Colonic mucosa (tissue), 4 donors: ENCODE data around the gene CCNB1IP1. TPM values are rescaled to one million over a fixed set of nuclear protein-coding genes. Genes with fewer than 3 reads are reported as not detected.

Experiments used
- DNase-seq: peaks from one replicate; pipeline ENCODE4 v3.0.0-alpha.2; 2020
- H3K27ac ChIP-seq: fragments of 200-600 bp; one replicate; pipeline ENCODE4 v1.8.0; 2021
- H3K27me3 ChIP-seq: fragments of 200-600 bp; one replicate; pipeline ENCODE4 v1.8.0; 2021
- H3K36me3 ChIP-seq: fragments of 200-600 bp; one replicate; pipeline ENCODE4 v1.8.0; 2021
- H3K4me1 ChIP-seq: fragments of 200-600 bp; one replicate; pipeline ENCODE4 v1.8.0; 2021; ENCODE audit warnings: mild to moderate bottlenecking
- H3K4me3 ChIP-seq: fragments of 200-600 bp; one replicate; pipeline ENCODE4 v1.8.0; 2021
- H3K9ac ChIP-seq, 2 donors: one replicate each; pipeline ENCODE4 v1.7.0; 2013; ENCODE audit warnings: control low read depth in 2 of 2, low read depth in 2 of 2, low read length in 2 of 2
- H3K9me3 ChIP-seq: fragments of 200-600 bp; one replicate; pipeline ENCODE4 v1.8.0; 2021
- intact Hi-C: fragments of 100-400 bp; cut with DNase I; formaldehyde crosslinking; loops from one replicate; pipeline ENCODE4 v1.14.1; 2022
- total RNA-seq, 2 donors: library from RNA; stranded (reverse); fragmentation: NEBNext Ultra II Directional in 1 of 2; extraction: Animal tissue kit (Norgen Biotek cat#: 25700) in 1 of 2; gene quantifications; one replicate each; pipeline ENCODE4 v1.2.1, GENCODE V29; 2021
- TF ChIP-seq, protein P1 (sequence below): fragments of 200-600 bp; IDR thresholded peaks from one replicate; pipeline ENCODE4 v1.8.0; 2022; ENCODE audit warnings: antibody characterized with exemption, mild to moderate bottlenecking
- donor health status: healthy.
- donor health status: DM: no; HTN: no; CAD: no.
- donor health status: DM: no; HTN: no; CAD: no.

CCNB1IP1 gene
- total RNA-seq, 2 donors from 2014 or later = 20.5 to 30.7 TPM

DNA sequence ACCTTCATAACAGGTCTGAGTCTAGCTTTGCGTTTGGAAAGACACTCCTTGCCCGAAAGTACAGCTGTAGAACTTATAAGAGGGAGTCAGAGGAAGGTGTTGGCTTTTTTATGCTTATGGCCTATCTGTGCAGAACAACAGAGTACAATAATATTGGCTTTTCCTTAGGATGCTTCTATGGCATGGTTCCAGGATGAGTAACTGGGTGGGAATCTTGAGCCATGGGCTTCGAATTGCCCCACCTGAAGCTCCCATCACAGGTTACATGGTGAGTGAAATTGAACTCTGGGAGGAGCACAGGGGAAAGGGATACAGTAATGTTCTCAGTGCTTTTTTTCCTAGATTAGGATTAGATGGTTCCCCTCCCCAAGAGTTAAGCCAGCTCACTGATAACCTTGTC lies 23.3 kb upstream of the CCNB1IP1 start:
- TF ChIP-seq, protein P1, sequence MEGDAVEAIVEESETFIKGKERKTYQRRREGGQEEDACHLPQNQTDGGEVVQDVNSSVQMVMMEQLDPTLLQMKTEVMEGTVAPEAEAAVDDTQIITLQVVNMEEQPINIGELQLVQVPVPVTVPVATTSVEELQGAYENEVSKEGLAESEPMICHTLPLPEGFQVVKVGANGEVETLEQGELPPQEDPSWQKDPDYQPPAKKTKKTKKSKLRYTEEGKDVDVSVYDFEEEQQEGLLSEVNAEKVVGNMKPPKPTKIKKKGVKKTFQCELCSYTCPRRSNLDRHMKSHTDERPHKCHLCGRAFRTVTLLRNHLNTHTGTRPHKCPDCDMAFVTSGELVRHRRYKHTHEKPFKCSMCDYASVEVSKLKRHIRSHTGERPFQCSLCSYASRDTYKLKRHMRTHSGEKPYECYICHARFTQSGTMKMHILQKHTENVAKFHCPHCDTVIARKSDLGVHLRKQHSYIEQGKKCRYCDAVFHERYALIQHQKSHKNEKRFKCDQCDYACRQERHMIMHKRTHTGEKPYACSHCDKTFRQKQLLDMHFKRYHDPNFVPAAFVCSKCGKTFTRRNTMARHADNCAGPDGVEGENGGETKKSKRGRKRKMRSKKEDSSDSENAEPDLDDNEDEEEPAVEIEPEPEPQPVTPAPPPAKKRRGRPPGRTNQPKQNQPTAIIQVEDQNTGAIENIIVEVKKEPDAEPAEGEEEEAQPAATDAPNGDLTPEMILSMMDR = no peak
- no peak overlapping the region for H3K27ac ChIP-seq
- H3K27me3 ChIP-seq = no peaks in the 10 kb centered on the region
- H3K9me3 ChIP-seq = no peaks in the 10 kb centered on the region
- no peak overlapping the region for H3K9ac ChIP-seq
- no peak for DNase-seq
- no peak overlapping the region for H3K4me3 ChIP-seq
- intact Hi-C loops = no loop called here
- H3K36me3 ChIP-seq = no peaks in the 10 kb centered on the region
- H3K4me1 ChIP-seq = no peaks in the 10 kb centered on the region

DNA sequence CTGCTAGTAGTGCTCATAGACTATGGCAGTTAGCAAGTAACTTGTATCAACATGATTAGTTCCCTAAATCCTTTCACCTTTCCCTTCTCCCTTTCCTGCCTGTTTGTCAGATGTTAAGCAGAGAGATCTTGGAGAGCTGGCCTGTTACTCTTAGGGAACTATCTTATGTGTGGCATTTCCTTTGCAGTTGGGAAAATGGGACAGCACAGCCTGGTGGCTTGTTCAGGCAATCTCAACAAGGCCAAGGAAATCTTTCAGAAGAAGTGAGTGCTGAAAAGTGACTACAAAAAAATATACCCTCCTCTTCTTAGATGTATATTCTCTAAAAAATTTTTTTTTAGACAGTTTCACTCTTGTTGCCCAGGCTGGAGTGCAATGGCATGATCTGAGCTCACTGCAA lies 17.8 kb upstream of the CCNB1IP1 start:
- TF ChIP-seq, protein P1 = no peak
- Histone ChIP-seq H3K27ac (no peak overlapping the region), H3K36me3 (no peaks in the 10 kb centered on the region), H3K9me3 (no peaks in the 10 kb centered on the region), H3K9ac (no peak overlapping the region), H3K27me3 (no peaks in the 10 kb centered on the region), H3K4me3 (no peak overlapping the region), H3K4me1 (no peaks in the 10 kb centered on the region)
- DNase-seq = no peak
- intact Hi-C loops = no loop called here

GRCh38 chr14:20350282-20350681 lies 17.2 kb upstream of the CCNB1IP1 start:
- Histone ChIP-seq H3K9ac (no peak overlapping the region), H3K27me3 (no peaks in the 10 kb centered on the region), H3K4me1 (no peaks in the 10 kb centered on the region), H3K9me3 (no peaks in the 10 kb centered on the region), H3K27ac (no peak overlapping the region), H3K36me3 (no peaks in the 10 kb centered on the region), H3K4me3 (no peak overlapping the region)
- DNase-seq = no peak
- TF ChIP-seq, protein P1 = no peak
- intact Hi-C loops = no loop called here

DNA sequence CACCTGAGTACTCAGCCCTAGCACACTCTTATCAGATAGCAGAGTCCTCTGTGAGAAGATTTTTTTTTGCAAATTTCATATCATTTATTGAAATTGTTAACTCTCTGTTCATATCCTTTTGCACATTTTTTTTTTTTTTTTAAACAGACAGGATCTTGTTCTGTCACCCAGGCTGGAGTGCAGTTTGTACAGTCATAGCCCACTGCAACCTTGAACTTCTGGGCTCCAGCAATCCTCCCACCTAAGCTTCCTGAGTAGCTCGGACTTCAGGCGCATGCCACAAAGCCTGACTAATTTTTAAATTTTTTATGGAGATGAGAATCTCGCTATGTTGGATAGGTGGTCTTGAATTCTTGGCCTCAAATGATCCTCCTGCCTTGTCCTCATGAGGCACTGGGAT lies 14.7 kb upstream of the CCNB1IP1 start:
- TF ChIP-seq, protein P1 = no peak
- no peak overlapping the region for H3K4me3 ChIP-seq
- no peak overlapping the region for H3K27ac ChIP-seq
- intact Hi-C loops = loop anchor here (10.0 kb wide), 1 partner anchor 117 kb away; the partner anchor contains the start of genes PIP4P1 and PNP
- no peaks in the 10 kb centered on the region for H3K27me3 ChIP-seq
- H3K9ac ChIP-seq = no peak overlapping the region
- no peaks in the 10 kb centered on the region for H3K9me3 ChIP-seq
- DNase-seq = no peak
- H3K36me3 ChIP-seq = no peaks in the 10 kb centered on the region
- H3K4me1 ChIP-seq = no peaks in the 10 kb centered on the region

DNA sequence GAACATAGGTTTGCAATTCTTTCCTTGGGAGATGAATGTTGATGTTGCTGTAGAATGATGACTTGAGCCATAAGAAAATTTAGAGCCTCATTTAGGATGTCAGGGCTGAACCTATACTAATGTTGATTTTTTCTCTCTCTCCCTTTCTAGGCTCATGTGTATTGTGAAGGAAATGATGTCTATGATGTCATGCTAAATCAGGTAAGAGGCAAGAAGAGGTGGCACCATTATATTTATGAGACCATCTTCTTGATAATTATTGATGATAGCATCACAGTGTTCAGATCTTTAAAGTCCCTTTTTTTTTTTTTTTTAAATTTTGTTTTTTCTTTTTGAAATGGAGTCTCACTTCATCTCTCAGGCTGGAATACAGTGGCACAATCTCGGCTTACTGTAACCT lies 13.6 kb upstream of the CCNB1IP1 start:
- intact Hi-C loops = loop anchor here (10.0 kb wide), 1 partner anchor 118 kb away; the partner anchor contains the start of genes PIP4P1 and PNP
- no peak overlapping the region for H3K4me3 ChIP-seq
- no peaks in the 10 kb centered on the region for H3K4me1 ChIP-seq
- H3K9me3 ChIP-seq = no peaks in the 10 kb centered on the region
- H3K9ac ChIP-seq = no peak overlapping the region
- TF ChIP-seq, protein P1 = no peak
- no peaks in the 10 kb centered on the region for H3K27me3 ChIP-seq
- H3K27ac ChIP-seq = no peak overlapping the region
- no peaks in the 10 kb centered on the region for H3K36me3 ChIP-seq
- DNase-seq = no peak
